HepG2 (cell line): ENCODE data around the gene TCEA3. TPM values are rescaled to one million over a fixed set of nuclear protein-coding genes. Genes with fewer than 3 reads are reported as not detected.

Source experiments
- ATAC-seq: fragments of 200-7000 bp; cut with Tn5 transposase; 3 replicates; pipeline ENCODE4 v1.9.1; 2020; ENCODE audit warnings: mild to moderate bottlenecking, moderate library complexity
- BruUV-seq: library from RNA; stranded (reverse); fragments of 400-500 nt; replicated peaks from 2 replicates; lab custom pipeline; 2021; lab: Mats Ljungman, UMichigan
- CTCF ChIA-PET: fragments of 300-600 bp; formaldehyde crosslinking; extraction: SDS; loops from one replicate; lab custom pipeline; 2021; ENCODE audit warnings: low total read pairs, inconsistent platforms, low intra/inter-chr PET ratio; lab: Yijun Ruan, JAX
- POLR2A ChIA-PET: fragments of 350-600 bp; sonication (Branson Sonifier 250); formaldehyde crosslinking; loops from one replicate; lab custom pipeline; 2020; ENCODE audit warnings: antibody characterized with exemption, inconsistent platforms; lab: Yijun Ruan, JAX
- DNase-seq: peaks from one replicate; pipeline ENCODE4 v3.0.0-alpha.2; 2015; ENCODE audit warnings: low spot score
- FAIRE-seq: peaks from 3 replicates; lab custom pipeline; 2011; peaks lifted over from hg19 to GRCh38; lab: Jason Lieb, UNC
- H2AFZ ChIP-seq: one replicate; pipeline ENCODE4 v1.6.1; 2011; ENCODE audit warnings: low read length, inconsistent platforms
- H3K27ac ChIP-seq: fragments of 300-600 bp; 3 replicates; pipeline ENCODE4 v1.8.0; 2011; ENCODE audit warnings: mixed run types, mild to moderate bottlenecking, mixed read lengths, low read length, inconsistent platforms; ENCODE audit not compliant: insufficient read depth; ENCODE audit errors: extremely low read length
- H3K27me3 ChIP-seq, 2 experiments: fragments of 200-600 bp in 1 of 2; 2 replicates in 1 of 2; 3 replicates in 1 of 2; pipeline versions ENCODE4 v1.6.0 to v1.8.0; 2011; ENCODE audit warnings: low read length in 2 of 2, mild to moderate bottlenecking in 2 of 2, moderate library complexity in 2 of 2, inconsistent platforms in 1 of 2; ENCODE audit not compliant: insufficient read depth in 2 of 2, control insufficient read depth in 1 of 2
- H3K36me3 ChIP-seq, 2 experiments: fragments of 200-600 bp in 1 of 2; replicated peaks in 1 of 2; 2 replicates in 1 of 2; 3 replicates in 1 of 2; pipeline versions ENCODE4 v1.5.1 to v1.8.0; 2011; ENCODE audit warnings: low read length in 2 of 2, inconsistent platforms in 1 of 2; ENCODE audit not compliant: insufficient read depth in 2 of 2, control insufficient read depth in 1 of 2
- H3K4me1 ChIP-seq: 2 replicates; pipeline ENCODE4 v1.5.1; 2012; ENCODE audit warnings: low read length, inconsistent platforms; ENCODE audit not compliant: insufficient read depth
- H3K4me2 ChIP-seq: 2 replicates; pipeline ENCODE4 v1.6.0; 2011; ENCODE audit warnings: low read depth, low read length, inconsistent platforms
- H3K4me3 ChIP-seq, 3 experiments: fragments of 200-600 bp in 1 of 3; sonication (generic), shearing (Covaris generic) in 1 of 3; replicated peaks in 1 of 3; 2 replicates each; pipeline ENCODE4 v1.5.1; 2011 to 2016; ENCODE audit warnings: low read length in 3 of 3, inconsistent platforms in 2 of 3, low read depth in 2 of 3, mild to moderate bottlenecking in 2 of 3, control low read depth in 1 of 3, mixed read lengths in 1 of 3; ENCODE audit not compliant: insufficient read depth in 1 of 3
- H3K79me2 ChIP-seq: one replicate; pipeline ENCODE4 v1.6.1; 2011; ENCODE audit warnings: low read length, inconsistent platforms; ENCODE audit not compliant: insufficient read depth
- H3K9ac ChIP-seq: 2 replicates; pipeline ENCODE4 v1.6.0; 2011; ENCODE audit warnings: mild to moderate bottlenecking, low read depth, low read length, inconsistent platforms; ENCODE audit not compliant: insufficient read depth
- H3K9me3 ChIP-seq: 2 replicates; pipeline ENCODE4 v1.5.1; 2012; ENCODE audit warnings: mild to moderate bottlenecking, low read length
- H4K20me1 ChIP-seq: 2 replicates; pipeline ENCODE4 v1.6.0; 2011; ENCODE audit warnings: inconsistent platforms, mild to moderate bottlenecking, low read length, moderate library complexity; ENCODE audit not compliant: insufficient read depth
- HES4 ChIP-seq: sonication (generic); formaldehyde crosslinking; IDR thresholded peaks from 2 replicates; pipeline ENCODE4 v1.9.0; 2021; ENCODE audit warnings: mild to moderate bottlenecking, missing genetic modification reagents, borderline replicate concordance
- HNRNPL ChIP-seq: fragments of 200-400 bp; formaldehyde crosslinking; IDR thresholded peaks from 2 replicates; pipeline ENCODE4 v1.6.1; 2017; ENCODE audit warnings: mild to moderate bottlenecking, low read depth, low read length
- HOXA9 ChIP-seq: sonication (generic); formaldehyde crosslinking; IDR thresholded peaks from 2 replicates; pipeline ENCODE4 v1.8.1; 2022; ENCODE audit warnings: missing genetic modification reagents, mild to moderate bottlenecking, moderate library complexity, borderline replicate concordance
- NFE2L1 ChIP-seq: sonication (generic); formaldehyde crosslinking; IDR thresholded peaks from 2 replicates; pipeline ENCODE4 v1.4.0; 2020; ENCODE audit warnings: missing genetic modification reagents, mild to moderate bottlenecking, borderline replicate concordance
- WGBS: methylation state at CpG from one replicate; pipeline ENCODE4 v1.1.6; 2017; ENCODE audit warnings: low lambda C conversion rate; 5-methylcytosine and 5-hydroxymethylcytosine counted together
- in situ Hi-C: cut with HindIII; loops from 2 replicates; pipeline ENCODE4 v1.10.0; 2017; ENCODE audit warnings: low pct_unique_long_range_greater_than_20kb; ENCODE audit not compliant: extremely low pct_ligation_motif_present
- intact Hi-C: fragments of 100-400 bp; cut with micrococcal nuclease; formaldehyde crosslinking; loops from one replicate; pipeline ENCODE4 v1.10.0; 2022; ENCODE audit not compliant: unreplicated experiment
- polyA plus RNA-seq, 8 experiments: library from polyadenylated mRNA; depleted of rRNA in 3 of 8; stranded (reverse) in 7 of 8; unstranded in 1 of 8; fragments of >200 nt; fragmentation: Illumina TruSeq in 4 of 8; extraction: Trizol in 4 of 8; gene quantifications; 2 replicates each; pipeline versions ENCODE4 v1.2.1 to v1.2.3, GENCODE V29; 2011 to 2016; ENCODE audit warnings: low read depth in 4 of 8, missing spikeins in 1 of 8, mixed read lengths in 1 of 8; ENCODE audit not compliant: insufficient read depth in 1 of 8
- total RNA-seq, 5 experiments: library from RNA; depleted of rRNA; stranded (reverse); fragments of >200 nt; fragmentation: Illumina TruSeq; extraction: Trizol; gene quantifications; 2 replicates each; pipeline ENCODE4 v1.2.3, GENCODE V29; 2016; ENCODE audit warnings: low read depth in 1 of 5
- TF ChIP-seq, protein P1 (sequence below): sonication (generic); formaldehyde crosslinking; IDR thresholded peaks from 2 replicates; pipeline ENCODE4 v1.5.0; 2020; ENCODE audit warnings: mild to moderate bottlenecking, missing genetic modification reagents, moderate library complexity
- TF ChIP-seq, protein P2 (sequence below): sonication (generic); formaldehyde crosslinking; IDR thresholded peaks from 2 replicates; pipeline ENCODE4 v1.9.0; 2021; ENCODE audit warnings: mild to moderate bottlenecking, missing genetic modification reagents
- TF ChIP-seq, protein P3 (sequence below): sonication (generic); formaldehyde crosslinking; conservative IDR thresholded peaks from 2 replicates; pipeline ENCODE4 v1.8.0; 2022; ENCODE audit warnings: low read depth, missing genetic modification reagents

The TCEA3 gene
- total and polyA plus RNA-seq, 2 of the 13 experiments (the other 11 are each of a cell fraction or from before 2014, with no cell fraction given): 55.5 to 84.6 TPM

DNA sequence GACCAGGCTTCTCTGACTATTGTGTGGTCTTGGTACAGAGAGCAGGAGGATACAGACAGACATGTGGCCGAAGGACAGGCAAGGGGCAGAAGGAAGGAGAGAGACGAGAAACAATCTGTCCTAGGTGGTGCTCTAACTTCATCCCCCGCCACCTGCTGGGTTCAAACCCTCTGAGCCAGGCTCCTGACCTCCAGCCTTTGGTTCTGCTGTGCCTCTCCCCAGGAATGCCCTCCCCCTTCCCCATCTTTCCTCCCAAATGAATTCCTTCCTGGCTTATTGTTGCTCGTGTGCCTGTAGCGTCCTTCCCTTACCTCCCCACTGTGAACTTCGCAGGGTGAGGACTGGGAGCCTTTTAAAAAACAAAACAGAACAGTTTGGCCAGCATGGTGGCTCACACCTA is 5.4 kb downstream of the TCEA3 start:
- 96% methylated on average over 6 of the region's 6 CpGs for WGBS
- peaks cover 44% of the 10 kb centered on the region for H3K79me2 ChIP-seq
- no peak overlapping the region for H3K9ac ChIP-seq
- H3K36me3 ChIP-seq: peaks cover 13 to 35% of the 10 kb centered on the region in 2 experiments
- H3K27me3 ChIP-seq: no peaks in the 10 kb centered on the region
- no peak for DNase-seq
- no peak for ATAC-seq
- H3K4me2 ChIP-seq: no peak overlapping the region
- H3K9me3 ChIP-seq: no peaks in the 10 kb centered on the region
- TF ChIP-seq, protein P1, sequence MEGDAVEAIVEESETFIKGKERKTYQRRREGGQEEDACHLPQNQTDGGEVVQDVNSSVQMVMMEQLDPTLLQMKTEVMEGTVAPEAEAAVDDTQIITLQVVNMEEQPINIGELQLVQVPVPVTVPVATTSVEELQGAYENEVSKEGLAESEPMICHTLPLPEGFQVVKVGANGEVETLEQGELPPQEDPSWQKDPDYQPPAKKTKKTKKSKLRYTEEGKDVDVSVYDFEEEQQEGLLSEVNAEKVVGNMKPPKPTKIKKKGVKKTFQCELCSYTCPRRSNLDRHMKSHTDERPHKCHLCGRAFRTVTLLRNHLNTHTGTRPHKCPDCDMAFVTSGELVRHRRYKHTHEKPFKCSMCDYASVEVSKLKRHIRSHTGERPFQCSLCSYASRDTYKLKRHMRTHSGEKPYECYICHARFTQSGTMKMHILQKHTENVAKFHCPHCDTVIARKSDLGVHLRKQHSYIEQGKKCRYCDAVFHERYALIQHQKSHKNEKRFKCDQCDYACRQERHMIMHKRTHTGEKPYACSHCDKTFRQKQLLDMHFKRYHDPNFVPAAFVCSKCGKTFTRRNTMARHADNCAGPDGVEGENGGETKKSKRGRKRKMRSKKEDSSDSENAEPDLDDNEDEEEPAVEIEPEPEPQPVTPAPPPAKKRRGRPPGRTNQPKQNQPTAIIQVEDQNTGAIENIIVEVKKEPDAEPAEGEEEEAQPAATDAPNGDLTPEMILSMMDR: 0 out of 2 replicates have a peak, but pooled peaks have one; percentile 16
- TF ChIP-seq HOXA9 (CRISPR knock-in tag): no peak
- TF ChIP-seq, all 625 proteins: peak for 1
- intact Hi-C loops: no loop called here
- H4K20me1 ChIP-seq: no peaks in the 10 kb centered on the region
- no peak for FAIRE-seq
- in situ Hi-C loops: no loop called here
- H3K4me3 ChIP-seq: no peak overlapping the region
- H2AFZ ChIP-seq: no peak overlapping the region
- CTCF ChIA-PET: no interaction called here
- peak overlapping the region; percentile 16 for H3K27ac ChIP-seq
- peaks cover 63% of the 10 kb centered on the region for H3K4me1 ChIP-seq
- POLR2A ChIA-PET: interaction anchor here (1.3 kb wide), 1 partner anchor 75 kb away, joined by 7 read pairs; the partner anchor contains the start of gene HNRNPR
- no TSS peak for BruUV-seq

DNA sequence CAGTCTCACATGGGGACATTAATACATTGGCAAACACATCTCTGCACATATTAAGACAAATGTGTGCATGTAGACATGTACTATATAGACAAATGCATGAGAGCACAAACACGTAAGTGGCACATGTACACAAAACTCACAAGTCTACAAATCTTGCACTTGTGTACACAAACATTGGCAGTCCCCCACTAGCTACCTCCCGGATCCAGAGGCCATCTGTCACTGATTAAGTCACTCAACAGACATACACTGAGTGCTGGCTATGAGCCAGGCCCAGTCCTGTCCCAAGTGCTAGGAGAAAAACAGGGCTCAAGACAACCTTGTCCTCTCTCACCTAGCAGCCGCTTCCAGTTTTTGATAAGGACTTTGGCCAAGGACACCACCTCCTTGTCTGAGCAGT is 7.0 kb downstream of the TCEA3 start:
- BruUV-seq: no TSS peak
- FAIRE-seq (peak; percentile 59), ATAC-seq (peak; percentile 56), DNase-seq (peak; percentile 56)
- WGBS: 55% methylated on average over 2 of the region's 3 CpGs
- Histone ChIP-seq H3K79me2 (peaks cover 33% of the 10 kb centered on the region), H3K27ac (peak overlapping the region; percentile 23), H3K9ac (0 out of 2 replicates have a peak overlapping the region, but pooled peaks have one; percentile 42), H4K20me1 (no peaks in the 10 kb centered on the region), H3K4me2 (no peak overlapping the region), H3K4me3 (no peak overlapping the region), H3K9me3 (no peaks in the 10 kb centered on the region), H3K36me3 (peaks cover 13 to 35% of the 10 kb centered on the region in 2 experiments), H3K4me1 (peaks cover 53% of the 10 kb centered on the region), H3K27me3 (no peaks in the 10 kb centered on the region), H2AFZ (no peak overlapping the region)
- in situ Hi-C loops (no loop called here), intact Hi-C loops (no loop called here)
- POLR2A ChIA-PET: interaction anchor here (1.3 kb wide), 1 partner anchor 73 kb away, joined by 7 read pairs; the partner anchor contains the start of gene HNRNPR
- CTCF ChIA-PET: no interaction called here
- TF ChIP-seq, protein P2, sequence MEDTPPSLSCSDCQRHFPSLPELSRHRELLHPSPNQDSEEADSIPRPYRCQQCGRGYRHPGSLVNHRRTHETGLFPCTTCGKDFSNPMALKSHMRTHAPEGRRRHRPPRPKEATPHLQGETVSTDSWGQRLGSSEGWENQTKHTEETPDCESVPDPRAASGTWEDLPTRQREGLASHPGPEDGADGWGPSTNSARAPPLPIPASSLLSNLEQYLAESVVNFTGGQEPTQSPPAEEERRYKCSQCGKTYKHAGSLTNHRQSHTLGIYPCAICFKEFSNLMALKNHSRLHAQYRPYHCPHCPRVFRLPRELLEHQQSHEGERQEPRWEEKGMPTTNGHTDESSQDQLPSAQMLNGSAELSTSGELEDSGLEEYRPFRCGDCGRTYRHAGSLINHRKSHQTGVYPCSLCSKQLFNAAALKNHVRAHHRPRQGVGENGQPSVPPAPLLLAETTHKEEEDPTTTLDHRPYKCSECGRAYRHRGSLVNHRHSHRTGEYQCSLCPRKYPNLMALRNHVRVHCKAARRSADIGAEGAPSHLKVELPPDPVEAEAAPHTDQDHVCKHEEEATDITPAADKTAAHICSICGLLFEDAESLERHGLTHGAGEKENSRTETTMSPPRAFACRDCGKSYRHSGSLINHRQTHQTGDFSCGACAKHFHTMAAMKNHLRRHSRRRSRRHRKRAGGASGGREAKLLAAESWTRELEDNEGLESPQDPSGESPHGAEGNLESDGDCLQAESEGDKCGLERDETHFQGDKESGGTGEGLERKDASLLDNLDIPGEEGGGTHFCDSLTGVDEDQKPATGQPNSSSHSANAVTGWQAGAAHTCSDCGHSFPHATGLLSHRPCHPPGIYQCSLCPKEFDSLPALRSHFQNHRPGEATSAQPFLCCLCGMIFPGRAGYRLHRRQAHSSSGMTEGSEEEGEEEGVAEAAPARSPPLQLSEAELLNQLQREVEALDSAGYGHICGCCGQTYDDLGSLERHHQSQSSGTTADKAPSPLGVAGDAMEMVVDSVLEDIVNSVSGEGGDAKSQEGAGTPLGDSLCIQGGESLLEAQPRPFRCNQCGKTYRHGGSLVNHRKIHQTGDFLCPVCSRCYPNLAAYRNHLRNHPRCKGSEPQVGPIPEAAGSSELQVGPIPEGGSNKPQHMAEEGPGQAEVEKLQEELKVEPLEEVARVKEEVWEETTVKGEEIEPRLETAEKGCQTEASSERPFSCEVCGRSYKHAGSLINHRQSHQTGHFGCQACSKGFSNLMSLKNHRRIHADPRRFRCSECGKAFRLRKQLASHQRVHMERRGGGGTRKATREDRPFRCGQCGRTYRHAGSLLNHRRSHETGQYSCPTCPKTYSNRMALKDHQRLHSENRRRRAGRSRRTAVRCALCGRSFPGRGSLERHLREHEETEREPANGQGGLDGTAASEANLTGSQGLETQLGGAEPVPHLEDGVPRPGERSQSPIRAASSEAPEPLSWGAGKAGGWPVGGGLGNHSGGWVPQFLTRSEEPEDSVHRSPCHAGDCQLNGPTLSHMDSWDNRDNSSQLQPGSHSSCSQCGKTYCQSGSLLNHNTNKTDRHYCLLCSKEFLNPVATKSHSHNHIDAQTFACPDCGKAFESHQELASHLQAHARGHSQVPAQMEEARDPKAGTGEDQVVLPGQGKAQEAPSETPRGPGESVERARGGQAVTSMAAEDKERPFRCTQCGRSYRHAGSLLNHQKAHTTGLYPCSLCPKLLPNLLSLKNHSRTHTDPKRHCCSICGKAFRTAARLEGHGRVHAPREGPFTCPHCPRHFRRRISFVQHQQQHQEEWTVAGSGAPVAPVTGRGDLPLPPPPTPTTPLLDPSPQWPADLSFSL (CRISPR knock-in tag): peak; percentile 89
- TF ChIP-seq, protein P3, sequence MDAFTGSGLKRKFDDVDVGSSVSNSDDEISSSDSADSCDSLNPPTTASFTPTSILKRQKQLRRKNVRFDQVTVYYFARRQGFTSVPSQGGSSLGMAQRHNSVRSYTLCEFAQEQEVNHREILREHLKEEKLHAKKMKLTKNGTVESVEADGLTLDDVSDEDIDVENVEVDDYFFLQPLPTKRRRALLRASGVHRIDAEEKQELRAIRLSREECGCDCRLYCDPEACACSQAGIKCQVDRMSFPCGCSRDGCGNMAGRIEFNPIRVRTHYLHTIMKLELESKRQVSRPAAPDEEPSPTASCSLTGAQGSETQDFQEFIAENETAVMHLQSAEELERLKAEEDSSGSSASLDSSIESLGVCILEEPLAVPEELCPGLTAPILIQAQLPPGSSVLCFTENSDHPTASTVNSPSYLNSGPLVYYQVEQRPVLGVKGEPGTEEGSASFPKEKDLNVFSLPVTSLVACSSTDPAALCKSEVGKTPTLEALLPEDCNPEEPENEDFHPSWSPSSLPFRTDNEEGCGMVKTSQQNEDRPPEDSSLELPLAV (CRISPR knock-in tag): no peak
- TF ChIP-seq HNRNPL (no peak), HES4 (CRISPR knock-in tag) (no peak), NFE2L1 (CRISPR knock-in tag) (no peak)
